GM18499 (cell line): ENCODE results near the gene SLC35C1.
"Not testable (repeated sequence)": the region's sequence is repeated elsewhere in the genome, so short reads cannot be mapped to it uniquely, and the experiment has no call there.

Source experiments
- ATAC-seq: cut with Tn5 transposase; IDR thresholded peaks from one replicate; pipeline ENCODE4 v1.9.1; 2021; ENCODE audit warnings: moderate number of reproducible peaks; ENCODE audit not compliant: insufficient read depth, unreplicated experiment

Gene SLC35C1

DNA sequence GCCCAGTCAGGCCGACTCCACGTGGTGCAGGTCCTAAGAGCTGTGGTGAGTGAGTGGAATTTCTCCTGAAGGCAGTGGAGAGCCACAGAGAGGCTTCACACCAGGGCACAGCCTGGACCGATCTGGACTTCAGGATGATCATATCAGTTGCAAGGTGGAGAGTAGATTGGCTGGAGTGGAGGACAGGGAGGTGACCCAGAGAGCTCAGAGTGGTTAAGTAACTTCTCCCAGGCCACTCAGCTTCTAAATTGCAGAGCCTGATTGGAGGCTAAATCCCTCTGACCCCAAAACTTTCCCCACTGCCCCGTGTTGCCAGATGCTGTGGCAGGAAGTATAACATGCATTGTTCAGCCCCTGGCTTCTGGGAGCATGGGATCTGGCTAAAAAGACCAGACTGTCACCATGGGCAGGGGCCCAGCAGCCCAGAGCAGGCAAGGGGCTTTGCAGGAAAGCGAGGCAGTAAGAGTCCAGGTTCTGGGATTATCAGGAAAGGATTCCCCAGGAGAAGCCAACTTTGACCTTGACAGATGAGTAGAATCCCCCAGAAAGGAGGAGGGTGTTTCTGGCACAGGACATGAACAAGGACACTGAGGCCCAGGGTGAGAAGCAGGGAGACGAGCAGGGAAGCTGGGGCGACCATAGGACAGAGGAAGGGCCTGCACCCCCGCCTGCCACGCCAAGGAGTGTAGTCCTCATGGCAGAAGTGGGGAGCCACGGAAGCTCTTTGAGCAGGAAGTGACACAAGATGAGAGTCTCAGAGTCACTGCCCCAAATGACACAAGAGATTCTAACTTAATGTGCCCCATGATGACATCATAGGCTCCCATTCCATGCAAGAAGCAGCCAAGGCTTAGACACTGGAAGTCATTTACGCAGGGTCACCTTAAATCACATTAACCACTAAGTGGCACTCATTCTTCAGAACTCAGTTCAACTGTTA is 4.8 kb downstream of the SLC35C1 start:
- no peak for ATAC-seq

DNA sequence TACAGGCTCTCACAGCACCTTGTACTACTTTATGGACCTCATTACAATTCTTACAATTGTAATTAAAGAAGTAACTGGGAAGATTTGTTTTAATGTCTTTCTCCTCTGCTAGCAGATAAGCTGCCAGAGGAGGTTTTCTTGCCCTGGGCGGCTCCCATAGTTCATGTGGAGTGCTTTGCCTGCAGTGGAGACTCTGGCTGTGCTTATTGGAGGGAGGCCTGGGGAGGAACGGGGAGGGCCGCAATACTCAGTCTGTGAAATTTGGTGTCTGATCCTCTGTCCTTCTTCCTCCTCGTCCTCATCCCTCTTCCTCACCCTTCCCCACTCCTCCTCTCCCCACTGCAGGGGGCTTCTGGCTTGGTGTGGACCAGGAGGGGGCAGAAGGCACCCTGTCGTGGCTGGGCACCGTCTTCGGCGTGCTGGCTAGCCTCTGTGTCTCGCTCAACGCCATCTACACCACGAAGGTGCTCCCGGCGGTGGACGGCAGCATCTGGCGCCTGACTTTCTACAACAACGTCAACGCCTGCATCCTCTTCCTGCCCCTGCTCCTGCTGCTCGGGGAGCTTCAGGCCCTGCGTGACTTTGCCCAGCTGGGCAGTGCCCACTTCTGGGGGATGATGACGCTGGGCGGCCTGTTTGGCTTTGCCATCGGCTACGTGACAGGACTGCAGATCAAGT is 5.6 kb downstream of the SLC35C1 start:
- no peak for ATAC-seq

DNA sequence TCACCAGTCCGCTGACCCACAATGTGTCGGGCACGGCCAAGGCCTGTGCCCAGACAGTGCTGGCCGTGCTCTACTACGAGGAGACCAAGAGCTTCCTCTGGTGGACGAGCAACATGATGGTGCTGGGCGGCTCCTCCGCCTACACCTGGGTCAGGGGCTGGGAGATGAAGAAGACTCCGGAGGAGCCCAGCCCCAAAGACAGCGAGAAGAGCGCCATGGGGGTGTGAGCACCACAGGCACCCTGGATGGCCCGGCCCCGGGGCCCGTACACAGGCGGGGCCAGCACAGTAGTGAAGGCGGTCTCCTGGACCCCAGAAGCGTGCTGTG is 6.1 kb downstream of the SLC35C1 start:
- ATAC-seq = no peak

DNA sequence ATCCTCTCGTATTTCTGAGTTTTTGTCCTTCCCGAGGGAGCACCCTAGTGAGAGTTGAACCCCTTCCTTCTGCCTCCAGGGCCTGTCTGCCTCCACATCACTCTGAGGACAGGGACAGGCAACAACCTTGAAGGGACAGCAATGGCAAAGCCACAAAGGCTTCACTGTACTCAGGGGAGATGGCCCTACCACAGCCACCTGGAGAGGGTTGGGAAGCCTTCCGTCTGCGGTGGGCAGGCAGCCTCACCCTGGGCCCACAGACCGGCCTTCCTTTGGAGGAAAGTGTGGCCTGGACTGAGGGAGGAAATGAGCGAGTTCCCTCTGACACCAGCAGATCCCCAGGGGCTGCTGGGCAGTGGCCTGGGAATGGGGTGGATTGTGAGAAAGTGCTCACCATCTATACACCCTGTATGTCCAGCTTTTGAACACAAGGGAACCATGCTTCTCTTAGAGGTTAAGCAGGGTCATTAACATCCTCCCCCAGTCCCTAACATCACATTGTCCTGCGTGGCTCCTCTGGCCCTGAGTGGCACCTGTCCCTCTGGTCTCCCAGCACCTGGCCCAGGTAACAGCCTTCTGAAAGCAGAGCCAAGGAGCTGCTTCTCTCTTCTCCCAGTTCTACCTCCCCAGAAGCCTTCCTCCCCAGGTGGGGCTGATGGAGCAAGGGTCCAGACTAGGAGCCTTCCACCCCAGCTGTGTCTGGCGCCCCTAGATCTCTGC is 6.8 kb downstream of the SLC35C1 start:
- no peak for ATAC-seq

DNA sequence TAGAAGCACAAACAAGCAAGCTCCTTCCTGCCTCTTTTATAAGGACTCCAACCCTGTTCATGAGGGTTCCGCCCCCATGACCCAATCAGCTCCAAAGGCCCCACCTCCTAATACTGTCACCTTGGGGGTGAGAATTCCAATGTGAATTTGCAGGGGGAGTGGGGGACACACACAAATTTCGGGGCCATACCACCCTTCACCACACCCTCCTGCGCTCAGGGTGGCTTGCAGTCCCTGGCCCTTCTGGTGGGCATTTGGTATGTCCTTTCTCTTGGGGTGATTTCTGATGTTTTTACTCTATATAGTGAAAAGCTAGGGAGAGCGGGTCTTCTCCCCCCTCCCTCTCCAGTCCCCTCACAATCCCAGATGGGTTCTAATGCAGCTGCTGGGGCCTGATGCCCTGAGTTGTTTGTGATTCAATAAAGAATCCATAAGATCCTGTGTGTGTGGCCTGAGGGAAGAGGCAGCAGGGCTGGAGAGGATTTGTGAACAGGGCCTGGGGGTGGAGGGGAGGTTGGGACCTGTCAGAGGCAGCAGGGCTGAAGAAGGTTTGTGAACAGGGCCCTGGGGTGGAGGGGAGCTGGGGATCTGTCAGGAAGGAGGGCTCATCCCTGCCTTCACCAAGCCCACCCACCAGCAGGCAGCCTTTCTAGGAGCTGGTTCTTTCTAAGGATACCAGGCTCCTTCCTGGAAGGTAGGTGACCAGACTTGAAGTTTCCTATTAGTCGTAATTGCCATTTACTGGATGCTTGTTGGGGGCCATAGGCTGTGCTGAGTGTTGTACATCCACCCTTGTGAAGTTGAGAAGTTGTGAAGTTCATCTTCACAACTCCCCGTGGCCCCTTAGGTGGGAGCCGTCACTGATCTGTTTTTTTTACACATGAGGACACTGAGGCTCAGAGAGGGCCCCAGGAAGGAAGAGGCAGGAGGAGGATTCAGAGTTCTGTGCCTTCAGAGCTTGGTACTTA is 7.9 kb downstream of the SLC35C1 start:
- no peak for ATAC-seq

DNA sequence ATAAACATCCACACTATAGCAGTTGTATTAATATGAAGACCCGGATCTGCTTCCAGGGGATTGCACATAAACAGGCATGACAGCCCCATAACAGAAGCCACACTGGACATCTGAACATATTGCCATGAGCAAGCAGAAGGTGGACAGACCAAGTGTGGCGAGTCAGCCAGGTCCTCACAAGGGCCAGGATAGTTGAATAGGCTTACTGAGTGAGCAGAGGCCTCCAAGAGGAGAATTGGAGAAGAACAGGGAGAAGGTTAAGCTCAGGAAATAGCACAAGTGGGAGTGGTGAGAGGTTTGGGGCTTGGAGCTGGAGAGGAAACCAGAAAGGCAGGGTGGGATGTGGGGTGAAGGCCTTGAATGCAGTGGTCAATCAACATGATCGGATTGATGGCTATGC is 10.8 kb downstream of the SLC35C1 start:
- ATAC-seq = no peak

DNA sequence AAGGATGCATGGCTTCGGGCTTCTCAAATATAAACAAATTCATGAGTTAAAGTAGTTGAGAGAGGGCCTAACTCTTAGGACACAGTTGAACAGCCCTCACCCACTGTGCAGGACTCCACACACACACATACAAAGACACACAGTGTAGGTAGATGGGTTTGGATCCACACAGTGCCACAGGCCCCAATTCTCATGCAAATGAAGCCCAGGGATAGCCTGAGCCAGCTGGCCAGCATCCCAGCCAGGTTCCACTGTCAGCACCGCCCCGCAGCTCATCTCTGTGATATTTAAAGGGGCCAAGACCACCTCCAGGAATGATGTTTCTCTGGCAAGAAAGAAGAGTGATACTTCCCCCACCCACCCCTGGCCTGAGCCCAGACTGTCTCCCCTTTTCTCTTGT is 11.7 kb downstream of the SLC35C1 start:
- no peak for ATAC-seq

DNA sequence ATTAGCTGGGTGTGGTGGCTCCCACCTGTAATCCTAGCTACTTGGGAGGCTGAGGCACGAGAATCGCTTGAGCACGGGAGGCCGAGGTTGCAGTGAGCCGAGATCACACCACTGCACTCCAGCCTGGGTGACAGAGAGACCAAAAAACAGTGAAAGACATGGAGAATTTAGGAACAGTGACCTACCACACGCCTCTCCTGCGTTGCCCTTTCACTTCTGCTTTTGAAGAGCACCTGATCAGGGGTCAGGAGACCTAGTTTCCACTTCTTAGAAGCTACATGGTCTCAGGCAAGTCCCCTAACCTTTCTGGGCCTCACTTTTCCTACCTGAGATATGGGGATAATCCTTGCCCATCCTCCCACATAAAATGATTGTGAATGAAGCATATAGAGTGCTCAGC is 12.2 kb downstream of the SLC35C1 start:
- no peak for ATAC-seq

DNA sequence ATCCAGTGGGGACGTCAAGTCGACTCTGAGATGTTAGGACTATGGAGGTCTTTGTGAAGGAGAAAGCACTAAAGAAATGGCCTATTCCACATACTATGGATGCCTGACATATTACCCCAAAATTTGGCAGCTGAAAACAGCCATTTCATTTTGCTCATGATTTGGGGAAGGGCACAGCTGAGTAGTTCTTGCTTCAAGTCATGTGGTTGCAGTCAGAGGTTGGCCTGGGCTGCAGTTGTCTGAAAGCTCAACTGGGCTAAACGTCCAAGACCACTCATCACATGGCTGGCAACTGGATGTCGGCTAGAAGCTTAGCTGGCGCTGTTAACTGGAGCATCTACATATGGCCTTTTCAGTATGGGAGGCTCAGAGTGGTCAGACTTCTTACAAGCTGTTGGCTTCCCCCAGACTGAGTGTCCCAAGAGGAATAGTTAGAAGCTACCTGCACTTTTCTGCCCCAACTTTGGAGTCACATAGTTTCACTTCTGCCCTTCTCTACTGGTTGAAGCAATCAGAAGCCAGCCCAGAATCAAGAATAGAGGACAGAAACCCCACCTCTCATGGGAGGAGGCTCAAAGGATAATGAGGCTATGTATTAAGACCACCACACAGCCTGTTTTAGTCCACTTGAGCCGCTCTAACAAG is 14.1 kb downstream of the SLC35C1 start:
- ATAC-seq = no peak

DNA sequence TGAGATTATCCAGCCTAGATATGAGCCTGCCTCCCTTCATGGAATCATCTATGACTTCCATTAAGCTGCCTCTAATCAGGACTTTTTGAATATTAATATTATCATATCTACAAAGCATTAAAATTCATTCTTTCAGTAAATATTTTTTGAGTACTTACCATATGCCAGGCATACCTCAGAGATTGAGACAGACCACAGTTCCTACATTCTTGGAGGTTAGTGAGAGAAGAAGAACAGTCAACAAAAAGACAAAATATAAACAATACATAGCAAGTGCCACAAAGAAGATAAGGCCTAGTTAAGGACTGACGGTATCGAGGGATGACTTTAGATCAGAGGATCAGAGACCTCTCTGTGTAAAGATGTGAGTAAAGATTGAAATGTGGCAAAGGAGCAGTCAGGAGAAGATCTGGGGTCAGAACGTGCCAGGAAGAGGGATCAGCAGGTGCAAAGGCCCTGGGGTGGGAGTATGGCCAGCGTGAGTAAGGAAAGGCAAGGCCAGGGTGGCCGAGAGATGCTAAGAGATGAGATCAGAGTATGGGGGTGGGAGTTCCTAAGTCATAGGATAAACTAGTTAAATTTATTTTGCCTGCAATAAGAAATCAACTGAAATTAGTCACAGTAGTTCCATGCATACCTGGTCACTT is 15.4 kb downstream of the SLC35C1 start:
- ATAC-seq = no peak

DNA sequence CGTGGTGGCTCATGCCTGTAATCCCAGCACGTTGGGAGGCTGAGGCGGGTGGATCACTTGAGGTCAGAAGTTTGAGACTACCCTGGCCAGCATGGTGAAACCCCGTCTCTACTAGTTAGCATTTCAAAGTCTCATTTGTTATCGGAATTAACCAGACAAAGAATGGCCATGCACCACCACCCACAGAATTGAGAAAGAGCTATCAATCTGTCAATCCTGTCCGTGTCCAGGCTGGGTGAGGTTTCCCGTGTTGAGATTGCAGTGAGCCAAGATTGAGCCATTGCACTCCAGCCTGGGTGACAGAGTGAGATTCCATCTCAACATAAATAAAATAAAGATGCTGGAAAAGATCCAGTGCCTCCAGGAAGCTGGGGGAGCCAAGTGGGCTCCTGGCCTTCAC is 21.5 kb downstream of the SLC35C1 start:
- not testable (repeated sequence) for ATAC-seq

DNA sequence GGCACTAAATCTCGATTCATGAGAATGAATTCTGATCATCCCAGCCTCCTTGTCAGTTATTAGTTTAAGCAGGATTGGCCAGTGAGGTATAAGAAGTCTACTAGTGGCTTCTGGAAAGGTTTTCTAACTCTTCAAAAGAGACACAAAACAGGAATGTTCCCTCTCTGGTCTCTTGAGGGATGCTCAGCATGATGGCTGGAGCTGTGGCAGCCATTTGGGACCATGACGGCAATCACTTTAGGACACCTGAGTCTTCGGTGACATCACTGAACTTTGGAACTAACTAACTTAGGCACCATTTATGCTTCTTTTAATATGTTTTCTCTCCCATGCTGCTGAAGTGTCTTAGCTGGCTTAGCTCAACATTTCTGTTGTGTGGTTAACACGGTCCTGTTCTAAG is 22.2 kb downstream of the SLC35C1 start:
- ATAC-seq = no peak

DNA sequence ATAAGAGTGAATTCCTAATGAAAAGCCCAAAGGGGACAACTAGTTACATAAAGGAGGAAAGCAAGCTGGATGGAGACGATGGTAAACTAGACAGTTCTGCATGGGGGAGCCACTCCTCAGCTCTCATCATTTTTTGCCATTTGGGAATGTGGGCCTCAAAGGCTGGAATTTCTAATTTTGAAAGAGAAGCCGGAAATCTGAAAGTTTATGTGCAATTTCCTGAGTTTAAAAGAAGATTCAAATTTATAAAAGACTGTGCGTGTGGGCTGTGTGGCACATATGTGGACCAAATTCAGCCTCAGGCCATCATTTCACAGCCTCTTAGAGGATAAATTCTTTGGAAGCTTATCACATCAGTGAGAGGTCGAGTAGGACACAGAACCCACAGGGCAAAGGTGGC is 24.0 kb downstream of the SLC35C1 start:
- no peak for ATAC-seq

DNA sequence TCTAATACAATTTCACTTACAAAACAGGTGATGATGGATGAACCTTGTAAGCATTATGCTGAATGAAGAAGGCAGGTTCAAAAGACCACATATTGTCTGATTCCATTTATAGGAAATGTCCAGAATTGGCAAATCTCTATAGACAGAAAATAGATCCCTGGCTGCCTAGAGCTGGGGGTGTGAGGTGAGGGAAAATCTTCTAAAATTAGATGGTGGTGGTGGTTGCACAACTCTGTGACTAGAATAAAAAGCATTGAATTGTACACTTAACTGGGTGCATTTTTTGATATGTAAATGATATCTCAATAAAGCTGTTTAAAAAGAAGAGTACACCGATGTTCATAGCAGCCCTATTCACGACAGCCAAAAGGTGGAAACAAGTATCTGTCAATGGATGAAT is 25.6 kb downstream of the SLC35C1 start:
- ATAC-seq = no peak

DNA sequence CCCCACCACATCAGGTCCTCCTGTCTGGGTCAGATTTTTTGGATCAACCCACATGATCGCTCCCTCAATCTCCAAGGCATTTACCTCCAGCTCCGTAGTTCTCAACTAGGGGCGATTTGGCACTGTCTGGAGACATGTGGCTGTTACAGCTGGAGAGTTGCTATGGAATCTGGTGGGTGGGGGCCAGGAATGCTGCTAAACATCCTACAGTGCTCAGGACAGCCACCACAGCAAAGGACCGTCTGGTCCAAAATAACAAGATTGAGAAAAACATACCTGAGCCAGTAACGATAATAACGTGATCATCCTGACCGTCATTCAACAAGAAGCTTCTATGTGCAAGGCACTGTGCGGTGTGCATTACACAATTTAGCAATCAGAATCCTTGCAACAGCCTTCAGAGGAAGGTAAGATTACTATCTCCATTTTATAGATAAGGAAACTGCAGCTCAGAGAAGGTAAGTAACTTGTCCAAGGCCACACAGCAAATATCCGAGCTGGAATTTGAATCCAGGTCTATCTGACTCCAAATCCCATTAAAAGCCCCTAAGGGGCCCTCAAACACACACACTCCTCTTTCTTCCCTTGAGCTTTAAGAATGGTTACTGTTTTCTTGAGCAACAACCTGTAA is 28.0 kb downstream of the SLC35C1 start:
- ATAC-seq = no peak

DNA sequence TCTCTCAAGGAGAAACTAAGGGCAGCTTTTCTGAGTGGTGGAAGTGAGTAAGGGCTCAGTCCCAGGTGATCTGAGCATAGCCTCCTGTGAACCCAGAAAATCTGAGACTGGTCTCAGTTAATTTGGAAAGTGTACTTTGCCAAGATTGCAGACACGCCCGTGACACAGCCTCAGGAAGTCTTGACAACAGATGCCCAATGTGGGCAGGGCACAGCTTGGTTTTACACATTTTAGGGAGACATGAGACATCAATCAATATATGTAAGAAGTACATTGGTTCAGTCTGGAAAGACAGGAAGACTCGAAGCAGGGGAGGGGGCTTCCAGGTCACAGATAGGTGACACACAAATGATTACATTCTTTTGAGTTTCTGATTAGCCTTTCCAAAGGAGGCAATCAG is 28.8 kb downstream of the SLC35C1 start:
- ATAC-seq = no peak

DNA sequence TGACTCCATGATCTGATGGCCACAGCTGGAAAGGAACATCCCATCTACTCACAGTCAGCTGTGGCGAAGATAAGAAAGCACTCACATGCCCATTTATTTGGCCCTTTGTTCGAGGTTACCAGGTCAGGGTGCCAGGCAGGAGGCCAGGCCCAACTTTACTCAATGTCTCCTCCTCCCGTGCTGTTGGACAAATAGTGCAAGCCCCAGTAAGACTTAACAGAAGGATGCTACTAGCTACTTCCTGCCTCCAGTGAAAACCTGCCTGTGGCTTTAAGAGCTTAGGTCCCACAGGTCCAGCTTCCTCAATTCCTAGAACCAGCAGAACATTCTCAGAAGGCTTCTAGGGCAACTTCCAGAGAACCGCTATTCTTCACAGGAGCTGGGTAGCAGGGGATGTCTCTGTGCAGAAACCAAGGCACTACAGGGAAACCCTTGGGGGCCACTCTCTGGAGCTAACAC is 29.4 kb downstream of the SLC35C1 start:
- ATAC-seq = no peak

DNA sequence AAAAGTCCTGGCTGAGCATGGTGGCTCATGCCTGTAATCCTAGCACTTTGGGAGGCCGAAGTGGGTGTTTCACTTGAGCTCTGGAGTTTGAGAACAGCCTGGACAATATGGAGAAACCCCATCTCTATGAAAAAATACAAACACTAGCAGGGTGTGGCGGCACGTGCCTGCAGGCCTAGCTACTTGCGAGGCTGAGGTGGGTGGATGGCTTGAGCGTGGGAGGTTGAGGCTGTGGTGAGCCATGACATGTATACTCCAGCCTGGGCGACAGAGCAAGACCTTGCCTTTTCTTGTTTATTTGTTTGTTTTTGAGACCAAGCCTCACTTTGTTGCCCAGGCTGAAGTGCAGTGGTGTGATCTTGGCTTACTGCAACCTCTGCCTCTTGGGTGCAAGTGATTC is 34.3 kb downstream of the SLC35C1 start:
- no peak for ATAC-seq

DNA sequence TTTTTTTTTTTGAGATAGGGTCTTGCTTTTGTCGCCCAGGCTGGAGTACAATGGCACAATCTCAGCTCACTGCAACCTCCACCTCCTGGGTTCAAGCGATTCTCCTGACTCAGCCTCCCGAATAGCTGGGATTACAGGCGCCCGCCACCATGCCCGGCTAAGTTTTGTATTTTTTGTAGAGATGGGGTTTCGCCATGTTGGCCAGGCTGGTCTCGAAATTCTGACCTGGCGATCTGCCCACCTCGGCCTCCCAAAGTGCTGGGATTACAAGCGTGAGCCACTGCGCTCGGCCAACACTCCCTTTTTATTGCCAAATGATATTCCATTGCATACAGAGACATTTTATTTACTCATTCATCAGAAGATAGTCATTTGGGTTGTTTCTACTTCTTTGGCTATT is 35.3 kb downstream of the SLC35C1 start:
- not testable (repeated sequence) for ATAC-seq
